ENCODE results near the gene ARPC4.

- no peak for TF ChIP-seq CTCF (IDR thresholded peaks at IDR 0.05)
- TF ChIP-seq POLR2A (IDR thresholded peaks at IDR 0.05; ENCODE audit: low read depth), result no peak
- TF ChIP-seq POLR2AphosphoS5 (IDR thresholded peaks at IDR 0.05), result no peak
- no peak for TF ChIP-seq EP300 (IDR thresholded peaks at IDR 0.05)
These were observed 20.1 kb downstream of the ARPC4 start for GRCh38 chr3:9812870-9813483.

Measured in esophagus muscularis mucosa (tissue), 4 donors.